GM12874 (cell line): Measurements from ENCODE around the gene NFKBIZ.

Source experiments
- CTCF ChIP-seq: IDR thresholded peaks from 2 replicates; pipeline ENCODE4 v1.5.1; 2011; ENCODE audit warnings: low read depth, mild to moderate bottlenecking, control low read depth, low read length, moderate library complexity; ENCODE audit not compliant: insufficient read depth

NFKBIZ gene

GRCh38 chr3:101828276-101828675 is 21.0 kb upstream of the NFKBIZ start:
- TF ChIP-seq CTCF: no peak

GRCh38 chr3:101828691-101829436 is 20.4 kb upstream of the NFKBIZ start:
- TF ChIP-seq CTCF: no peak

GRCh38 chr3:101829437-101829830 is 19.9 kb upstream of the NFKBIZ start:
- no peak for TF ChIP-seq CTCF

- TF ChIP-seq CTCF: no peak
Measured at GRCh38 chr3:101829874-101830273, 19.4 kb upstream of the NFKBIZ start.

GRCh38 chr3:101833446-101833974 is 15.8 kb upstream of the NFKBIZ start:
- no peak for TF ChIP-seq CTCF

- no peak for TF ChIP-seq CTCF
Measured at GRCh38 chr3:101835676-101836075, 13.6 kb upstream of the NFKBIZ start.

- TF ChIP-seq CTCF: no peak
Measured at GRCh38 chr3:101836160-101836559, 13.2 kb upstream of the NFKBIZ start.
